HepG2 (cell line): Measurements from ENCODE around the gene CTDSP1. TPM values are rescaled to one million over a fixed set of nuclear protein-coding genes. Genes with fewer than 3 reads are reported as not detected.
A peak's percentile ranks its signal among the peaks of the same experiment; 100 is the strongest.

Source experiments
- ATAC-seq: fragments of 200-7000 bp; cut with Tn5 transposase; 3 replicates; pipeline ENCODE4 v1.9.1; 2020; ENCODE audit warnings: mild to moderate bottlenecking, moderate library complexity
- BruUV-seq: library from RNA; stranded (reverse); fragments of 400-500 nt; replicated peaks from 2 replicates; lab custom pipeline; 2021; lab: Mats Ljungman, UMichigan
- CTCF ChIA-PET: fragments of 300-600 bp; formaldehyde crosslinking; extraction: SDS; loops from one replicate; lab custom pipeline; 2021; ENCODE audit warnings: low total read pairs, inconsistent platforms, low intra/inter-chr PET ratio; lab: Yijun Ruan, JAX
- POLR2A ChIA-PET: fragments of 350-600 bp; sonication (Branson Sonifier 250); formaldehyde crosslinking; loops from one replicate; lab custom pipeline; 2020; ENCODE audit warnings: antibody characterized with exemption, inconsistent platforms; lab: Yijun Ruan, JAX
- DNase-seq: peaks from one replicate; pipeline ENCODE4 v3.0.0-alpha.2; 2015; ENCODE audit warnings: low spot score
- FAIRE-seq: peaks from 3 replicates; lab custom pipeline; 2011; peaks lifted over from hg19 to GRCh38; lab: Jason Lieb, UNC
- H2AFZ ChIP-seq: one replicate; pipeline ENCODE4 v1.6.1; 2011; ENCODE audit warnings: low read length, inconsistent platforms
- H3K27ac ChIP-seq: fragments of 300-600 bp; 3 replicates; pipeline ENCODE4 v1.8.0; 2011; ENCODE audit warnings: mixed run types, mild to moderate bottlenecking, mixed read lengths, low read length, inconsistent platforms; ENCODE audit not compliant: insufficient read depth; ENCODE audit errors: extremely low read length
- H3K27me3 ChIP-seq, 2 experiments: fragments of 200-600 bp in 1 of 2; 2 replicates in 1 of 2; 3 replicates in 1 of 2; pipeline versions ENCODE4 v1.6.0 to v1.8.0; 2011; ENCODE audit warnings: low read length in 2 of 2, mild to moderate bottlenecking in 2 of 2, moderate library complexity in 2 of 2, inconsistent platforms in 1 of 2; ENCODE audit not compliant: insufficient read depth in 2 of 2, control insufficient read depth in 1 of 2
- H3K36me3 ChIP-seq, 2 experiments: fragments of 200-600 bp in 1 of 2; replicated peaks in 1 of 2; 2 replicates in 1 of 2; 3 replicates in 1 of 2; pipeline versions ENCODE4 v1.5.1 to v1.8.0; 2011; ENCODE audit warnings: low read length in 2 of 2, inconsistent platforms in 1 of 2; ENCODE audit not compliant: insufficient read depth in 2 of 2, control insufficient read depth in 1 of 2
- H3K4me1 ChIP-seq: 2 replicates; pipeline ENCODE4 v1.5.1; 2012; ENCODE audit warnings: low read length, inconsistent platforms; ENCODE audit not compliant: insufficient read depth
- H3K4me2 ChIP-seq: 2 replicates; pipeline ENCODE4 v1.6.0; 2011; ENCODE audit warnings: low read depth, low read length, inconsistent platforms
- H3K4me3 ChIP-seq, 3 experiments: fragments of 200-600 bp in 1 of 3; sonication (generic), shearing (Covaris generic) in 1 of 3; replicated peaks in 1 of 3; 2 replicates each; pipeline ENCODE4 v1.5.1; 2011 to 2016; ENCODE audit warnings: low read length in 3 of 3, inconsistent platforms in 2 of 3, low read depth in 2 of 3, mild to moderate bottlenecking in 2 of 3, control low read depth in 1 of 3, mixed read lengths in 1 of 3; ENCODE audit not compliant: insufficient read depth in 1 of 3
- H3K79me2 ChIP-seq: one replicate; pipeline ENCODE4 v1.6.1; 2011; ENCODE audit warnings: low read length, inconsistent platforms; ENCODE audit not compliant: insufficient read depth
- H3K9ac ChIP-seq: 2 replicates; pipeline ENCODE4 v1.6.0; 2011; ENCODE audit warnings: mild to moderate bottlenecking, low read depth, low read length, inconsistent platforms; ENCODE audit not compliant: insufficient read depth
- H3K9me3 ChIP-seq: 2 replicates; pipeline ENCODE4 v1.5.1; 2012; ENCODE audit warnings: mild to moderate bottlenecking, low read length
- H4K20me1 ChIP-seq: 2 replicates; pipeline ENCODE4 v1.6.0; 2011; ENCODE audit warnings: inconsistent platforms, mild to moderate bottlenecking, low read length, moderate library complexity; ENCODE audit not compliant: insufficient read depth
- AGO2 ChIP-seq: fragments of 200-400 bp; formaldehyde crosslinking; optimal IDR thresholded peaks from 2 replicates; pipeline ENCODE3; 2017; ENCODE audit warnings: mild to moderate bottlenecking, low read depth, low read length, moderate library complexity
- ATF5 ChIP-seq: sonication (generic); formaldehyde crosslinking; IDR thresholded peaks from 2 replicates; pipeline ENCODE4 v1.4.0; 2020; ENCODE audit warnings: mild to moderate bottlenecking, low read depth, missing genetic modification reagents
- ATM ChIP-seq: fragments of 450-650 bp; IDR thresholded peaks from 2 replicates; pipeline ENCODE4 v1.7.1; 2017; ENCODE audit warnings: mild to moderate bottlenecking, borderline replicate concordance
- DMAP1 ChIP-seq: IDR thresholded peaks from 2 replicates; pipeline ENCODE4 v1.6.1; 2016
- GABPB1 ChIP-seq: IDR thresholded peaks from 2 replicates; pipeline ENCODE4 v1.6.1; 2016; ENCODE audit warnings: mild to moderate bottlenecking, missing genetic modification reagents, moderate library complexity, missing compliant biosample characterization
- HINFP ChIP-seq: sonication (generic); formaldehyde crosslinking; IDR thresholded peaks from 2 replicates; pipeline ENCODE4 v1.4.0; 2020; ENCODE audit warnings: low read depth, mild to moderate bottlenecking, missing genetic modification reagents
- HNRNPL ChIP-seq: fragments of 200-400 bp; formaldehyde crosslinking; IDR thresholded peaks from 2 replicates; pipeline ENCODE4 v1.6.1; 2017; ENCODE audit warnings: mild to moderate bottlenecking, low read depth, low read length
- JDP2 ChIP-seq: sonication (generic); formaldehyde crosslinking; IDR thresholded peaks from 2 replicates; pipeline ENCODE4 v1.8.1; 2022; ENCODE audit warnings: missing genetic modification reagents, borderline replicate concordance
- NR2F1 ChIP-seq, 2 experiments: fragments of 450-650 bp in 1 of 2; formaldehyde crosslinking in 1 of 2; IDR thresholded peaks; 2 replicates each; pipeline versions ENCODE4 v1.5.0 to v1.6.1; 2016 to 2020; ENCODE audit warnings: mild to moderate bottlenecking in 1 of 2, missing compliant biosample characterization in 1 of 2, missing genetic modification reagents in 1 of 2, moderate library complexity in 1 of 2
- POLR2G ChIP-seq: fragments of 200-400 bp; formaldehyde crosslinking; IDR thresholded peaks from 2 replicates; pipeline ENCODE4 v1.6.1; 2018; ENCODE audit warnings: mild to moderate bottlenecking, low read depth, low read length, moderate library complexity
- RBFOX2 ChIP-seq: fragments of 200-400 bp; formaldehyde crosslinking; IDR thresholded peaks from 2 replicates; pipeline ENCODE4 v1.6.1; 2017; ENCODE audit warnings: low read depth, mild to moderate bottlenecking, low read length
- REL ChIP-seq: sonication (generic); formaldehyde crosslinking; conservative IDR thresholded peaks from 2 replicates; pipeline ENCODE4 v1.8.0; 2022; ENCODE audit warnings: mild to moderate bottlenecking, missing genetic modification reagents, moderate library complexity
- TBL1XR1 ChIP-seq: fragments of 150-350 bp; IDR thresholded peaks from 2 replicates; pipeline ENCODE4 v1.6.1; 2014; ENCODE audit warnings: borderline replicate concordance, low read length; ENCODE audit not compliant: partially characterized antibody
- TCF12 ChIP-seq, 2 experiments: fragments of 450-650 bp in 1 of 2; sonication (generic) in 1 of 2; formaldehyde crosslinking in 1 of 2; IDR thresholded peaks; 2 replicates each; pipeline versions ENCODE4 v1.6.1 to v1.8.0; 2017 to 2022; ENCODE audit warnings: antibody characterized with exemption in 1 of 2, mild to moderate bottlenecking in 1 of 2, missing genetic modification reagents in 1 of 2, moderate library complexity in 1 of 2
- ZBTB38 ChIP-seq: sonication (generic); formaldehyde crosslinking; IDR thresholded peaks from 2 replicates; pipeline ENCODE4 v1.5.1; 2020; ENCODE audit warnings: mild to moderate bottlenecking, missing genetic modification reagents
- ZNF24 ChIP-seq: fragments of 450-650 bp; IDR thresholded peaks from 2 replicates; pipeline ENCODE4 v1.6.1; 2017; ENCODE audit warnings: antibody characterized with exemption, mild to moderate bottlenecking
- ZNF383 ChIP-seq: sonication (generic); formaldehyde crosslinking; IDR thresholded peaks from 2 replicates; pipeline ENCODE4 v1.4.0; 2020; ENCODE audit warnings: missing genetic modification reagents, mild to moderate bottlenecking, borderline replicate concordance
- ZNF563 ChIP-seq: sonication (generic); formaldehyde crosslinking; IDR thresholded peaks from 2 replicates; pipeline ENCODE4 v1.8.0; 2022; ENCODE audit warnings: mild to moderate bottlenecking, moderate library complexity, missing genetic modification reagents
- ZNF572 ChIP-seq: sonication (generic); formaldehyde crosslinking; IDR thresholded peaks from 2 replicates; pipeline ENCODE4 v1.5.1; 2020; ENCODE audit warnings: mild to moderate bottlenecking, missing genetic modification reagents
- ZNF766 ChIP-seq: sonication (generic); formaldehyde crosslinking; IDR thresholded peaks from 2 replicates; pipeline ENCODE4 v1.5.0; 2020; ENCODE audit warnings: missing genetic modification reagents, borderline replicate concordance
- ZZZ3 ChIP-seq: sonication (generic); formaldehyde crosslinking; IDR thresholded peaks from 2 replicates; pipeline ENCODE4 v1.4.0; 2020; ENCODE audit warnings: missing genetic modification reagents, mild to moderate bottlenecking, borderline replicate concordance
- WGBS: methylation state at CpG from one replicate; pipeline ENCODE4 v1.1.6; 2017; ENCODE audit warnings: low lambda C conversion rate; 5-methylcytosine and 5-hydroxymethylcytosine counted together
- in situ Hi-C: cut with HindIII; loops from 2 replicates; pipeline ENCODE4 v1.10.0; 2017; ENCODE audit warnings: low pct_unique_long_range_greater_than_20kb; ENCODE audit not compliant: extremely low pct_ligation_motif_present
- intact Hi-C: fragments of 100-400 bp; cut with micrococcal nuclease; formaldehyde crosslinking; loops from one replicate; pipeline ENCODE4 v1.10.0; 2022; ENCODE audit not compliant: unreplicated experiment
- polyA plus RNA-seq, 8 experiments: library from polyadenylated mRNA; depleted of rRNA in 3 of 8; stranded (reverse) in 7 of 8; unstranded in 1 of 8; fragments of >200 nt; fragmentation: Illumina TruSeq in 4 of 8; extraction: Trizol in 4 of 8; gene quantifications; 2 replicates each; pipeline versions ENCODE4 v1.2.1 to v1.2.3, GENCODE V29; 2011 to 2016; ENCODE audit warnings: low read depth in 4 of 8, missing spikeins in 1 of 8, mixed read lengths in 1 of 8; ENCODE audit not compliant: insufficient read depth in 1 of 8
- total RNA-seq, 5 experiments: library from RNA; depleted of rRNA; stranded (reverse); fragments of >200 nt; fragmentation: Illumina TruSeq; extraction: Trizol; gene quantifications; 2 replicates each; pipeline ENCODE4 v1.2.3, GENCODE V29; 2016; ENCODE audit warnings: low read depth in 1 of 5

CTDSP1 gene
- total and polyA plus RNA-seq, 2 of the 13 experiments (the other 11 are each of a cell fraction or from before 2014, with no cell fraction given), result 91.0 to 268 TPM

DNA sequence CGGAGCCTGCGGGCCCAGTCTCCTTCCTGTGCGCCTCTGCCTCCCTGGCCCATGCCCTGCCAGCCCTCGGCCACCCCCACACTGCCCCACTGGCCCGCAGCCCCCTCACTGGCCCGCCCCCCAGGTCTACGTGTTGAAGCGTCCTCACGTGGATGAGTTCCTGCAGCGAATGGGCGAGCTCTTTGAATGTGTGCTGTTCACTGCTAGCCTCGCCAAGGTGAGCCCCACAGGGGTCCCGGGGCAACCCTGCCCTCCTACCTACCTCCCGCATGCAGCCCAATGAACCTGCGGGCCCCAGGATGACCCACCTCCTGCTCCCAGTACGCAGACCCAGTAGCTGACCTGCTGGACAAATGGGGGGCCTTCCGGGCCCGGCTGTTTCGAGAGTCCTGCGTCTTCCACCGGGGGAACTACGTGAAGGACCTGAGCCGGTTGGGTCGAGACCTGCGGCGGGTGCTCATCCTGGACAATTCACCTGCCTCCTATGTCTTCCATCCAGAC, 3.3 kb downstream of the CTDSP1 start:
- Histone ChIP-seq H3K9ac (peak overlapping the region; percentile 81; the same call in 1 of the 2 replicates), H4K20me1 (no peaks in the 10 kb centered on the region; the same call in 1 of the 2 replicates), H3K4me1 (peaks cover 62% of the 10 kb centered on the region), H3K79me2 (peaks cover 38% of the 10 kb centered on the region), H3K27ac (peak overlapping the region; percentile 79), H3K4me3 (peak overlapping the region in 1 of 3 experiments; percentile 97; a peak in 1 of 6 replicates), H3K4me2 (peak overlapping the region; percentile 98), H3K9me3 (no peaks in the 10 kb centered on the region), H2AFZ (no peak overlapping the region), H3K27me3 (no peaks in the 10 kb centered on the region; a peak in 1 of 5 replicates), H3K36me3 (peaks cover 24 to 38% of the 10 kb centered on the region in 2 experiments; a peak in 4 of 5 replicates)
- no TSS peak for BruUV-seq
- DNase-seq, result no peak
- in situ Hi-C loops (no loop called here), intact Hi-C loops (no loop called here)
- WGBS, result 94% methylated on average over 25 of the region's 26 CpGs
- no peak for ATAC-seq
- ChIA-PET CTCF (no interaction called here), POLR2A (no interaction called here)
- FAIRE-seq, result no peak
- TF ChIP-seq ZNF563 (CRISPR knock-in tag) (no peak), ATF5 (CRISPR knock-in tag) (no peak), ZBTB38 (peak; percentile 82), TCF12 (IDR thresholded peaks at IDR 0.05) (no peak), TCF12 (CRISPR knock-in tag; IDR thresholded peaks at IDR 0.05) (no peak), ZZZ3 (CRISPR knock-in tag) (no peak), JDP2 (CRISPR knock-in tag) (no peak), RBFOX2 (peak; percentile 82), ATM (no peak), REL (no peak), HINFP (CRISPR knock-in tag) (no peak), POLR2G (no peak), NR2F1 (CRISPR knock-in tag; IDR thresholded peaks at IDR 0.05) (no peak), HNRNPL (0 out of 2 replicates have a peak, but pooled peaks have one; percentile 11), DMAP1 (CRISPR knock-in tag) (no peak), ZNF24 (no peak), ZNF572 (0 out of 2 replicates have a peak, but pooled peaks have one; percentile 25), ZNF766 (no peak), AGO2 (peak; percentile 94), TBL1XR1 (no peak), ZNF383 (CRISPR knock-in tag) (no peak), GABPB1 (CRISPR knock-in tag) (0 out of 2 replicates have a peak, but pooled peaks have one; percentile 0)
